ENCODE data around the gene SDF2L1. TPM values are rescaled to one million over a fixed set of nuclear protein-coding genes. Genes with fewer than 3 reads are reported as not detected.

Gene SDF2L1
- total and polyA plus RNA-seq, 9 of the 15 experiments (the other 6 are each of a cell fraction or from before 2014, with no cell fraction given), result 15.1 to 989 (median 124) TPM

- TF ChIP-seq ATF2 (CRISPR knock-in tag; IDR thresholded peaks at IDR 0.05), result no peak
- TF ChIP-seq HSF4 (CRISPR knock-in tag; IDR thresholded peaks at IDR 0.05; ENCODE audit: borderline replicate concordance), result no peak
- TF ChIP-seq ZNF316 (IDR thresholded peaks at IDR 0.05), result no peak
- TF ChIP-seq ZMIZ1 (IDR thresholded peaks at IDR 0.05; ENCODE audit: low read depth in 2 of 2, low read length in 2 of 2), result 0 out of 4 replicates have a peak, but pooled peaks of 1 of the 2 experiments have one; percentile 27
- no peak for TF ChIP-seq ZNF134 (CRISPR knock-in tag; conservative IDR thresholded peaks at IDR 0.05)
- 0 out of 2 replicates have a peak, but pooled peaks have one; percentile 10 for TF ChIP-seq POLR2AphosphoS5 (IDR thresholded peaks at IDR 0.05; ENCODE audit: control insufficient read depth, insufficient read depth, low read depth, low read length)
- peak in 1 of 2 experiments; percentile 20; a peak in 1 of 4 replicates for TF ChIP-seq ZNF639 (CRISPR knock-in tag; conservative IDR thresholded peaks at IDR 0.05 in 1 of 2, IDR thresholded peaks at IDR 0.05 in 1 of 2)
Observed at GRCh38 chr22:21688341-21688705, 46.2 kb downstream of the SDF2L1 start (continued).
